Adipocyte (in vitro differentiated cells): Measurements from ENCODE around the gene HLCS.
"Not testable (repeated sequence)": the region's sequence is repeated elsewhere in the genome, so short reads cannot be mapped to it uniquely, and the experiment has no call there.

Experiments used
- DNase-seq: peaks from one replicate; pipeline ENCODE4 v3.0.0-alpha.2; 2015; ENCODE audit warnings: low read depth
- H3K27me3 ChIP-seq: replicated peaks from 2 replicates; pipeline ENCODE4 v1.7.0; 2013; ENCODE audit warnings: mild to moderate bottlenecking, low read length, moderate library complexity; ENCODE audit not compliant: control insufficient read depth, insufficient read depth
- H3K36me3 ChIP-seq: 2 replicates; pipeline ENCODE4 v1.7.0; 2013; ENCODE audit warnings: low read length, mild to moderate bottlenecking, moderate library complexity; ENCODE audit not compliant: control insufficient read depth, insufficient read depth, severe bottlenecking
- H3K4me1 ChIP-seq: 2 replicates; pipeline ENCODE4 v1.7.0; 2013; ENCODE audit warnings: mild to moderate bottlenecking, low read length, moderate library complexity; ENCODE audit not compliant: control insufficient read depth, insufficient read depth
- H3K4me3 ChIP-seq: 2 replicates; pipeline ENCODE4 v1.7.0; 2013; ENCODE audit warnings: mild to moderate bottlenecking, low read length, moderate library complexity
- H3K9ac ChIP-seq: 2 replicates; pipeline ENCODE4 v1.7.0; 2013; ENCODE audit warnings: mild to moderate bottlenecking, low read length, moderate library complexity
- H3K9me3 ChIP-seq: 2 replicates; pipeline ENCODE4 v1.7.0; 2013; ENCODE audit warnings: mild to moderate bottlenecking, low read length, moderate library complexity; ENCODE audit not compliant: control insufficient read depth

Gene HLCS

GRCh38 chr21:36966066-36966820, at the start of gene HLCS:
Gene HLCS, minus strand, starts transcription at chr21:36966669. Its CDS starts 31 bp downstream, at chr21:36966638.
- peak; percentile 78 for DNase-seq
- H3K4me1 ChIP-seq: peaks cover 9% of the 10 kb centered on the region
- peak within 1 kb of the TSS; percentile 88 for H3K9ac ChIP-seq
- no peaks in the 10 kb centered on the region for H3K27me3 ChIP-seq
- H3K4me3 ChIP-seq: peak within 1 kb of the TSS; percentile 86
- H3K36me3 ChIP-seq: peaks cover 3% of the 10 kb centered on the region
- no peaks in the 10 kb centered on the region for H3K9me3 ChIP-seq

- Histone ChIP-seq H3K4me3 (peak overlapping the region; percentile 72), H3K27me3 (peaks cover 14% of the 10 kb centered on the region)
- DNase-seq: peak; percentile 78
These were observed 43.4 kb upstream of the HLCS start for GRCh38 chr21:37009740-37010341.

GRCh38 chr21:37008724-37009123, 42.3 kb upstream of the HLCS start:
- no peaks in the 10 kb centered on the region for H3K4me1 ChIP-seq
- H3K9me3 ChIP-seq: no peaks in the 10 kb centered on the region
- peaks cover 14% of the 10 kb centered on the region for H3K27me3 ChIP-seq
- H3K4me3 ChIP-seq: no peak overlapping the region
- H3K9ac ChIP-seq: no peak overlapping the region
- DNase-seq: no peak
- no peaks in the 10 kb centered on the region for H3K36me3 ChIP-seq

More at GRCh38 chr21:37009740-37010341, 43.4 kb upstream of the HLCS start:
- Histone ChIP-seq H3K9ac (peak overlapping the region; percentile 48), H3K36me3 (no peaks in the 10 kb centered on the region), H3K4me1 (no peaks in the 10 kb centered on the region), H3K9me3 (no peaks in the 10 kb centered on the region)

- no peaks in the 10 kb centered on the region for H3K4me1 ChIP-seq
- peak within 1 kb of the TSS; percentile 73 for H3K4me3 ChIP-seq
- H3K27me3 ChIP-seq: peaks cover 14% of the 10 kb centered on the region
- H3K9me3 ChIP-seq: no peaks in the 10 kb centered on the region
- no peak within 1 kb of the TSS for H3K9ac ChIP-seq
- H3K36me3 ChIP-seq: no peaks in the 10 kb centered on the region
- peak; percentile 54 for DNase-seq
These were observed 40.2 kb upstream of the HLCS start, which contains the start of gene RIPPLY3 for GRCh38 chr21:37006486-37007291. Gene RIPPLY3, plus strand, starts transcription at chr21:37006702. Its CDS starts 71 bp downstream, at chr21:37006773.

GRCh38 chr21:37005548-37006485, 39.3 kb upstream of the HLCS start:
- DNase-seq: no peak
- peak overlapping the region; percentile 52 for H3K4me3 ChIP-seq
- H3K9ac ChIP-seq: no peak overlapping the region
- no peaks in the 10 kb centered on the region for H3K4me1 ChIP-seq
- no peaks in the 10 kb centered on the region for H3K9me3 ChIP-seq
- H3K36me3 ChIP-seq: no peaks in the 10 kb centered on the region
- peaks cover 14% of the 10 kb centered on the region for H3K27me3 ChIP-seq

- not testable (repeated sequence) for H3K4me3 ChIP-seq, DNase-seq, H3K36me3 ChIP-seq, H3K9ac ChIP-seq, H3K4me1 ChIP-seq, H3K9me3 ChIP-seq
- peaks cover 14% of the 10 kb centered on the region for H3K27me3 ChIP-seq
These were observed 37.4 kb upstream of the HLCS start for GRCh38 chr21:37003917-37004316.

GRCh38 chr21:37002851-37003250, 36.4 kb upstream of the HLCS start:
- H3K9ac ChIP-seq: not testable (repeated sequence)

GRCh38 chr21:37001441-37001840, 35.0 kb upstream of the HLCS start:
- Histone ChIP-seq H3K9ac (no peak overlapping the region), H3K9me3 (no peaks in the 10 kb centered on the region), H3K4me3 (no peak overlapping the region), H3K4me1 (no peaks in the 10 kb centered on the region), H3K36me3 (no peaks in the 10 kb centered on the region), H3K27me3 (peaks cover 11% of the 10 kb centered on the region)
- DNase-seq: peak; percentile 47

More at GRCh38 chr21:37002851-37003250, 36.4 kb upstream of the HLCS start:
- H3K4me1 ChIP-seq, H3K4me3 ChIP-seq, H3K36me3 ChIP-seq, H3K9me3 ChIP-seq, DNase-seq, H3K27me3 ChIP-seq: not testable (repeated sequence)

GRCh38 chr21:37000381-37000780, 33.9 kb upstream of the HLCS start:
- Histone ChIP-seq H3K27me3 (peaks cover 8% of the 10 kb centered on the region), H3K9me3 (no peaks in the 10 kb centered on the region), H3K9ac (no peak overlapping the region), H3K4me3 (no peak overlapping the region), H3K36me3 (no peaks in the 10 kb centered on the region), H3K4me1 (no peaks in the 10 kb centered on the region)
- DNase-seq: no peak

- DNase-seq: no peak
- Histone ChIP-seq H3K4me1 (no peaks in the 10 kb centered on the region), H3K9me3 (no peaks in the 10 kb centered on the region)
These were observed 32.8 kb upstream of the HLCS start for GRCh38 chr21:36999131-36999898.

More at GRCh38 chr21:36999131-36999898, 32.8 kb upstream of the HLCS start:
- Histone ChIP-seq H3K9ac (no peak overlapping the region), H3K36me3 (no peaks in the 10 kb centered on the region), H3K4me3 (no peak overlapping the region), H3K27me3 (peaks cover 11% of the 10 kb centered on the region)
